ENCODE data around the gene ZYG11B. TPM values are rescaled to one million over a fixed set of nuclear protein-coding genes. Genes with fewer than 3 reads are reported as not detected.

ZYG11B gene
- total RNA-seq, 1 experiment from 2014 or later, result 20.6 TPM

GRCh38 chr1:52771384-52771783 is 45.1 kb downstream of the ZYG11B start:
- no peak for DNase-seq
- H3K9me3 Mint-ChIP-seq, result no peaks in the 10 kb centered on the region
- no peak overlapping the region for H2BK5ac ChIP-seq (ENCODE audit: insufficient read length, low read length)
- H3T11ph ChIP-seq (ENCODE audit: low read length), result no peak overlapping the region
- H2BK15ac ChIP-seq (ENCODE audit: low read depth, low read length), result no peak overlapping the region
- H3K56ac ChIP-seq (ENCODE audit: insufficient read length, low read depth, low read length), result no peak overlapping the region
- H3K27me3 Mint-ChIP-seq (ENCODE audit: low read depth), result no peaks in the 10 kb centered on the region
- H4K91ac ChIP-seq (ENCODE audit: insufficient read length, low read depth, low read length), result no peak overlapping the region
- H2BK12ac ChIP-seq (ENCODE audit: insufficient read length, low read depth, low read length), result no peak overlapping the region
- no peak overlapping the region for H2AK5ac ChIP-seq (ENCODE audit: insufficient read length, low read length)
- H3K9ac ChIP-seq (ENCODE audit: extremely low read depth, insufficient read length, low read length), result no peak overlapping the region
- H3K79me1 ChIP-seq (ENCODE audit: insufficient read depth, low read depth, low read length, poor library complexity, severe bottlenecking), result no peaks in the 10 kb centered on the region
- no peak overlapping the region for H3K18ac ChIP-seq (ENCODE audit: insufficient read length, low read depth, low read length)
- H3K4me1 Mint-ChIP-seq, result peaks cover 3 to 4% of the 10 kb centered on the region in 2 experiments; a peak in 2 of 4 replicates
- H3K4me2 ChIP-seq (ENCODE audit: insufficient read depth, insufficient read length, low read length), result no peak overlapping the region
- no peak overlapping the region for H2BK120ac ChIP-seq (ENCODE audit: low read depth, low read length, poor library complexity, severe bottlenecking)
- no peak overlapping the region for H4K8ac ChIP-seq (replicated peaks; ENCODE audit: insufficient read length, low read depth, low read length)
- no peaks in the 10 kb centered on the region for H3K23me2 ChIP-seq (ENCODE audit: insufficient read length, low read depth, low read length, poor library complexity, severe bottlenecking)
- H3K9me3 ChIP-seq (ENCODE audit: control insufficient read depth, low read depth, low read length), result no peaks in the 10 kb centered on the region
- no CpG with 5 or more reads among the region's 7 CpGs for WGBS (ENCODE audit: extremely low coverage, insufficient read length, low lambda C conversion rate)
- no peak overlapping the region for H3K14ac ChIP-seq (ENCODE audit: insufficient read depth, low read length)
- H4K20me1 ChIP-seq (ENCODE audit: control insufficient read depth, insufficient read depth, insufficient read length), result no peaks in the 10 kb centered on the region
- no peak overlapping the region for H3K27ac Mint-ChIP-seq
- H2AFZ ChIP-seq (ENCODE audit: low read length), result no peak overlapping the region
- H3K4me3 Mint-ChIP-seq, result no peak overlapping the region
- H3K27me3 ChIP-seq (ENCODE audit: insufficient read depth, low read length), result no peaks in the 10 kb centered on the region
- no peak overlapping the region for H2BK20ac ChIP-seq (ENCODE audit: low read depth, low read length, poor library complexity, severe bottlenecking)
- H3K4ac ChIP-seq (ENCODE audit: low read depth, low read length), result no peak overlapping the region
- no peak for TF ChIP-seq CTCF (conservative IDR thresholded peaks at IDR 0.05)
- peaks cover 0 to 13% (median 0%) of the 10 kb centered on the region in 3 experiments; a peak in 4 of 7 replicates for H3K36me3 Mint-ChIP-seq (ENCODE audit: insufficient read depth in 1 of 3, low read depth in 3 of 3)
- H3K27ac ChIP-seq (ENCODE audit: insufficient read length, low read depth, low read length), result no peak overlapping the region
- no peaks in the 10 kb centered on the region for H3K4me1 ChIP-seq (ENCODE audit: insufficient read depth, low read length)
- H4K5ac ChIP-seq (ENCODE audit: insufficient read length, low read depth, low read length), result no peak overlapping the region
- no peak overlapping the region for H3K23ac ChIP-seq (ENCODE audit: insufficient read length, low read depth, low read length)
- no peaks in the 10 kb centered on the region for H3K79me2 ChIP-seq (ENCODE audit: insufficient read depth, low read length)

All from H9 (cell line).